ENCODE measurements around the gene CCDC177. TPM values are rescaled to one million over a fixed set of nuclear protein-coding genes. Genes with fewer than 3 reads are reported as not detected.

Gene CCDC177
- total RNA-seq, 4 donors from 2014 or later = not detected

DNA sequence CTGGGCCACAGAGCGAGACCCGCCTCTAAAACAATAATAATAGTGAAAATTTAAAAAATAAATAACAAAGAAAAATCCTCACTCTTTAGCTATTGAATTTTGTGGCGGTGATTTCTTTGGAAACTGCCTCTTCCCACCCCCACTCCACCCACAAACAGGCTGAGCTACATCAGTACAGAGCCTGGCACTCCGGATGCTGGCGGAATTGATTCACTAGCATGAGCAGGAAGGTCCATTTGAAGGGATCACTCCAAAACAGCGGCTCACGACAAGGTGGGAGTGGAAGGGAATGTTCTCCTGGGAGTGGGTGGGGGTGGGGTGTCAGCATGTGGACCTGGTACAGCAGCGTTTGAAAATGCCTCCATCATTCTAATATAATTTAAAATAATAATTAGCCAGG is 26.1 kb downstream of the CCDC177 start:
- WGBS, 2 donors = 85 to 90% methylated on average over 8 of the region's 8 CpGs
- no peak for TF ChIP-seq CTCF (IDR thresholded peaks at IDR 0.05)
- no peaks in the 10 kb centered on the region for H3K27me3 ChIP-seq

DNA sequence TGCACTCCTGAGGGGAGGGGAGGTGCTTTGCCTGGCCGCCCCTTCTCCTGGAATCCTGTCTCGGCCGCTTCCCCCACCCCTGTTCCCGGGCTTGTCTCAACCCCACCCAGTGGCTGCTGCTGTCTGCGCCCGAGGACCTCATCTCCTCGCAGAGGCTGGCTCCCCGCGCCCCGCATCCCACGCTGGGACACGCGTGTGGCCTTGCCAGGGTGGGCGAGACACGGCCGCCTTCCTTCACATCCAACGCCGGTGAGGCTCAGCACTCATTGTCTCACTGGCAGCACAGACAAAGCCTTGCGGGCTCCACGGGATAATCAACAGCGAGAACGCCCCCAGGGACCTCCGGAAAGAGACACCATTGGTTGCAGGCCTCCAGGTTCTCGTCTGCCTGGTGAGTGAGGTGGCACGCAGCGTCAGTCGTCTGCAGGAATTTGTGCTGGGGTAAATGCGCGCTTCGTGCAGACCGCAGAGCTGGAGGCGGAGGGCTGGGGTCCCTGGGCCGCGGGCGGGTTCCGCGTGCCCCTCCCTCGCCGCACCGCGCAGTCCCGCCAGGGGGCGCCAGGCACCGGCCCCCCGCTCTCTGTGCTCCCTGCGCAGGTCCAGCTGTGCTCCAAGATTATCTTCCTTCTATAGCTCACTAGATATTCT is 26.8 kb downstream of the CCDC177 start:
- Histone ChIP-seq H3K27me3 (no peaks in the 10 kb centered on the region), H3K9me3 (no peaks in the 10 kb centered on the region), H3K36me3 (no peaks in the 10 kb centered on the region), H3K4me1 (peaks cover 5 to 8% of the 10 kb centered on the region in 2 donors), H3K4me3 (replicated peaks in 1 of 3) (no peak overlapping the region), H3K27ac (no peak overlapping the region)
- intact Hi-C loops (cut with DNase I) = no loop called here
- TF ChIP-seq POLR2A (IDR thresholded peaks at IDR 0.05) (no peak), CTCF (IDR thresholded peaks at IDR 0.05) (peak in 5 of 6 experiments; percentile 25 to 57 (median 52))
- WGBS, 2 donors = 9 to 23% methylated on average over 14 to 34 of the region's 46 CpGs
- peak; percentile 9 to 14 for DNase-seq

More for the DNA sequence above, 26.1 kb downstream of the CCDC177 start:
- DNase-seq = no peak
- peaks cover 5 to 8% of the 10 kb centered on the region in 2 donors for H3K4me1 ChIP-seq
- no peak overlapping the region for H3K27ac ChIP-seq
- H3K9me3 ChIP-seq = no peaks in the 10 kb centered on the region
- H3K36me3 ChIP-seq = no peaks in the 10 kb centered on the region
- H3K4me3 ChIP-seq (replicated peaks in 1 of 3) = no peak overlapping the region
- intact Hi-C loops (cut with DNase I) = no loop called here

DNA sequence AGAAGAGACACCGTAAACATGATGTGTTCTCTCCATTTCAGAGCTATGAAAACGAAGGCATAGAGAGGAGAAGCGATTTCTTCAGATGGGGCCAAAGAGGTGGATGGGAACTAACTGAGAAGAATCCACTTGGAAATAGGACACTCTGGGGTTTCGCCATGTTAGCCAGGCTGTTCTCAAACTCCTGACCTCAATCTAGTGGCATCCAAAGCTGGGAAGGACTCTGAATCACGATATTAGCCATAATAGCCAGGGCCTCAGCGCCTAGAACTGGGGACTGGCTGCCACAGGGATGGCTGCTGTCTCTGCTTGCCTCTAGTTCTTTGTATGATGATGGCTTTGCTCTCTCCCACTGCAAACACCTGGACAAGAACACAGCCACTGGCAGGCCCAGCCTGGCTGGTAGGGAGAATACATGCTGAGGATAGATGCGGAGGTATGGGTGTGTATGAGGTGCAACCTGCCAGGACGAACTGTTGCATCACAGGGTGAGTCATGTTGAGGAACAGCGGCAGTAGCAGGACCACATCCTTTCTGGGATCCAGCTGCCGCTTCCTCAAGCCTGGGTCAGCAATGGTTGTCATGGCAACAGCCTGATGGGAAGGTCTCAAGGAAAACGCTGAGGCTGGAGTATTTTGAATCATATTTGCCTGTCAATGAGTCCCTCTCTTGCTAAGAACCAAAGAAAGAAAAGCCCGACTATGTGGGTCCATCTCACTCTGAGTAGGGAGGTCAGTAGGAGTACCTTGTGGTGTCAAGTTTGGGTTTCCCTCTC is 31.1 kb downstream of the CCDC177 start:
- no peak overlapping the region for H3K27ac ChIP-seq
- no peaks in the 10 kb centered on the region for H3K36me3 ChIP-seq
- no peaks in the 10 kb centered on the region for H3K9me3 ChIP-seq
- no peaks in the 10 kb centered on the region for H3K27me3 ChIP-seq
- peaks cover 5 to 8% of the 10 kb centered on the region in 2 donors for H3K4me1 ChIP-seq
- 66 to 72% methylated on average over 12 of the region's 12 CpGs for WGBS, 2 donors
- peak in 1 of 2 donors; percentile 8 for DNase-seq
- no peak overlapping the region for H3K4me3 ChIP-seq (replicated peaks in 1 of 3)
- intact Hi-C loops (cut with DNase I) = no loop called here
- TF ChIP-seq CTCF (IDR thresholded peaks at IDR 0.05) (no peak), POLR2A (IDR thresholded peaks at IDR 0.05) (no peak)

DNA sequence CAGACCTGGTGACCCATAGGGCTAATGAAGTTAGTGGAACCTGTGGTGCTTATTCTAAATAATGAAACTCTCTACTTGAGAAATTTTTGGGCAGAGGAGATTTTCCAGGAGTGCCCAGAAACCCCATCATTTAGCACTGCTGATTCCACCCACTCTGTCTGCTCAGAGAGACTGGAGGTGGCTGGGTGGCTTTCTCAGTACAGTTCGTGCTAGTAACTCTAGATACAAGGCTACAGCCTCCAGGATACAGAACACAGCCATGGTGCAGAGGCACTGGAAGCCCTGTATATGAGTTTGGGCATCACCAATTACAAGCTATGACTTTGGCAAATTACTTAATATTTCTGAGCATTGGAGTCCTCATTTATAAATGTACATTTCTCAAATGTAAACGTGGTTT is 32.4 kb downstream of the CCDC177 start:
- intact Hi-C loops (cut with DNase I) = no loop called here
- Histone ChIP-seq H3K4me3 (replicated peaks in 1 of 3) (no peak overlapping the region), H3K27me3 (no peaks in the 10 kb centered on the region), H3K9me3 (no peaks in the 10 kb centered on the region), H3K4me1 (no peaks in the 10 kb centered on the region), H3K36me3 (no peaks in the 10 kb centered on the region), H3K27ac (no peak overlapping the region)
- no peak for TF ChIP-seq CTCF (IDR thresholded peaks at IDR 0.05)
- TF ChIP-seq POLR2A (IDR thresholded peaks at IDR 0.05) = no peak
- DNase-seq = no peak
- WGBS, 2 donors = 78 to 79% methylated on average over 2 of the region's 2 CpGs

Data from thyroid gland (tissue), 4 donors.